Mesenchymal stem cell (in vitro differentiated cells and primary cell): ENCODE data around the gene SEMA4D.

Experiments
- DNase-seq: peaks from one replicate; pipeline ENCODE4 v3.0.0-alpha.2; 2013
- H2AFZ ChIP-seq: one replicate; pipeline ENCODE4 v1.6.1; 2013; ENCODE audit warnings: low read depth, mild to moderate bottlenecking, control low read depth, inconsistent platforms, low read length, moderate library complexity
- H2AK5ac ChIP-seq: 2 replicates; pipeline ENCODE4 v1.6.1; 2013; ENCODE audit warnings: low read length, moderate library complexity, mild to moderate bottlenecking, inconsistent platforms; ENCODE audit not compliant: severe bottlenecking
- H2BK120ac ChIP-seq: one replicate; pipeline ENCODE4 v1.6.1; 2013; ENCODE audit warnings: low read depth, mild to moderate bottlenecking, inconsistent platforms, low read length, moderate library complexity
- H2BK12ac ChIP-seq, 2 experiments: one replicate each; pipeline ENCODE4 v1.6.1; 2013; ENCODE audit warnings: inconsistent platforms in 2 of 2, low read length in 2 of 2, mild to moderate bottlenecking in 2 of 2, moderate library complexity in 2 of 2, control low read depth in 1 of 2
- H2BK15ac ChIP-seq: one replicate; pipeline ENCODE4 v1.6.1; 2013; ENCODE audit warnings: mild to moderate bottlenecking, low read depth, inconsistent platforms; ENCODE audit not compliant: poor library complexity, severe bottlenecking
- H2BK5ac ChIP-seq: 2 replicates; pipeline ENCODE4 v1.6.1; 2013; ENCODE audit warnings: low read depth, mild to moderate bottlenecking, low read length, control low read depth, inconsistent platforms; ENCODE audit not compliant: poor library complexity, severe bottlenecking
- H3K14ac ChIP-seq, 2 experiments: one replicate each; pipeline ENCODE4 v1.6.1; 2013; ENCODE audit warnings: inconsistent platforms in 2 of 2, low read length in 2 of 2, control low read depth in 1 of 2, mild to moderate bottlenecking in 1 of 2, moderate library complexity in 1 of 2
- H3K18ac ChIP-seq, 2 experiments: one replicate each; pipeline ENCODE4 v1.6.1; 2013; ENCODE audit warnings: inconsistent platforms in 2 of 2, low read length in 2 of 2, control low read depth in 1 of 2, low read depth in 1 of 2, mild to moderate bottlenecking in 1 of 2
- H3K23ac ChIP-seq, 2 experiments: one replicate each; pipeline ENCODE4 v1.6.1; 2013; ENCODE audit warnings: inconsistent platforms in 2 of 2, low read length in 2 of 2, mild to moderate bottlenecking in 2 of 2, moderate library complexity in 2 of 2, control low read depth in 1 of 2
- H3K27ac ChIP-seq: 2 replicates; pipeline ENCODE4 v1.5.1; 2013; ENCODE audit warnings: mild to moderate bottlenecking, moderate library complexity, low read length, control low read depth, inconsistent platforms; ENCODE audit not compliant: poor library complexity, severe bottlenecking
- H3K27me3 ChIP-seq, 2 experiments: 2 replicates each; pipeline versions ENCODE4 v1.6.1 to v1.7.0; 2013; ENCODE audit warnings: low read length in 2 of 2, mild to moderate bottlenecking in 2 of 2, moderate library complexity in 2 of 2, control low read depth in 1 of 2, inconsistent platforms in 1 of 2; ENCODE audit not compliant: control insufficient read depth in 1 of 2, insufficient read depth in 1 of 2
- H3K36me3 ChIP-seq, 2 experiments: 2 replicates each; pipeline versions ENCODE4 v1.6.1 to v1.7.0; 2013; ENCODE audit warnings: low read length in 2 of 2, control low read depth in 1 of 2, inconsistent platforms in 1 of 2, low read depth in 1 of 2, mild to moderate bottlenecking in 1 of 2; ENCODE audit not compliant: insufficient read depth in 2 of 2, control insufficient read depth in 1 of 2
- H3K4ac ChIP-seq, 2 experiments: one replicate each; pipeline ENCODE4 v1.6.1; 2013; ENCODE audit warnings: inconsistent platforms in 2 of 2, low read length in 2 of 2, mild to moderate bottlenecking in 2 of 2, moderate library complexity in 2 of 2, control low read depth in 1 of 2, low read depth in 1 of 2
- H3K4me1 ChIP-seq: 2 replicates; pipeline ENCODE4 v1.6.1; 2013; ENCODE audit warnings: low read depth, low read length, control low read depth; ENCODE audit not compliant: control insufficient read depth, insufficient read depth
- H3K4me2 ChIP-seq: 2 replicates; pipeline ENCODE4 v1.6.1; 2013; ENCODE audit warnings: low read length, mild to moderate bottlenecking, inconsistent platforms; ENCODE audit not compliant: poor library complexity, severe bottlenecking
- H3K4me3 ChIP-seq, 2 experiments: 2 replicates each; pipeline versions ENCODE4 v1.5.1 to v1.7.0; 2013; ENCODE audit warnings: low read length in 2 of 2, mild to moderate bottlenecking in 2 of 2, control low read depth in 1 of 2, low read depth in 1 of 2; ENCODE audit not compliant: insufficient read depth in 1 of 2
- H3K79me1 ChIP-seq: replicated peaks from 2 replicates; pipeline ENCODE4 v1.6.1; 2013; ENCODE audit warnings: mild to moderate bottlenecking, control low read depth, low read length, inconsistent platforms; ENCODE audit not compliant: poor library complexity, severe bottlenecking
- H3K9ac ChIP-seq: 2 replicates; pipeline ENCODE4 v1.7.0; 2013; ENCODE audit warnings: mild to moderate bottlenecking, low read length, moderate library complexity
- H3K9me3 ChIP-seq: 2 replicates; pipeline ENCODE4 v1.7.0; 2013; ENCODE audit warnings: mild to moderate bottlenecking, low read length; ENCODE audit not compliant: control insufficient read depth
- H4K8ac ChIP-seq: one replicate; pipeline ENCODE4 v1.6.1; 2013; ENCODE audit warnings: inconsistent platforms, mild to moderate bottlenecking, low read length, moderate library complexity
- H4K91ac ChIP-seq: one replicate; pipeline ENCODE4 v1.6.1; 2013; ENCODE audit warnings: mild to moderate bottlenecking, low read length, inconsistent platforms
- WGBS: methylation state at CpG from one replicate; pipeline ENCODE4 v1.1.7; 2013; ENCODE audit warnings: mixed read lengths; 5-methylcytosine and 5-hydroxymethylcytosine counted together

SEMA4D gene

GRCh38 chr9:89313842-89314241 is 184.1 kb downstream of the SEMA4D start:
- peak overlapping the region; percentile 66 for H3K4me2 ChIP-seq
- H3K9ac ChIP-seq, result peak overlapping the region; percentile 88
- no peak overlapping the region for H2BK5ac ChIP-seq
- H3K27me3 ChIP-seq, result no peaks in the 10 kb centered on the region
- H4K8ac ChIP-seq, result no peak overlapping the region
- DNase-seq, result peak; percentile 42
- H3K27ac ChIP-seq, result no peak overlapping the region
- H3K36me3 ChIP-seq, result peaks cover 0 to 20% of the 10 kb centered on the region in 2 experiments
- no peaks in the 10 kb centered on the region for H3K9me3 ChIP-seq
- H3K14ac ChIP-seq, result no peak overlapping the region
- H3K23ac ChIP-seq, result no peak overlapping the region
- H2AFZ ChIP-seq, result no peak overlapping the region
- H3K4me3 ChIP-seq, result peak overlapping the region in 1 of 2 experiments; percentile 96
- no CpG with 5 or more reads among the region's 1 CpG for WGBS
- H2BK12ac ChIP-seq, result no peak overlapping the region
- H4K91ac ChIP-seq, result no peak overlapping the region
- no peak overlapping the region for H2BK120ac ChIP-seq
- H3K4ac ChIP-seq, result no peak overlapping the region
- no peak overlapping the region for H2BK15ac ChIP-seq
- H3K4me1 ChIP-seq, result peaks cover 4% of the 10 kb centered on the region
- H3K79me1 ChIP-seq, result peaks cover 10% of the 10 kb centered on the region
- H2AK5ac ChIP-seq, result no peak overlapping the region
- H3K18ac ChIP-seq, result no peak overlapping the region

GRCh38 chr9:89312222-89312571 is 185.7 kb downstream of the SEMA4D start:
- Histone ChIP-seq H4K91ac (no peak overlapping the region), H3K18ac (no peak overlapping the region), H2BK15ac (no peak overlapping the region), H3K4me1 (peaks cover 2% of the 10 kb centered on the region), H3K4me2 (peak overlapping the region; percentile 54), H2AK5ac (no peak overlapping the region), H3K4me3 (peak overlapping the region in 1 of 2 experiments; percentile 96), H3K27ac (peak overlapping the region; percentile 33), H2BK12ac (no peak overlapping the region), H3K14ac (no peak overlapping the region), H3K23ac (no peak overlapping the region), H3K79me1 (peaks cover 8% of the 10 kb centered on the region), H2BK5ac (no peak overlapping the region), H3K9me3 (no peaks in the 10 kb centered on the region), H3K4ac (no peak overlapping the region), H3K36me3 (peaks cover 0 to 29% of the 10 kb centered on the region in 2 experiments), H3K27me3 (no peaks in the 10 kb centered on the region), H2AFZ (no peak overlapping the region), H2BK120ac (no peak overlapping the region), H4K8ac (no peak overlapping the region), H3K9ac (peak overlapping the region; percentile 88)
- DNase-seq, result peak; percentile 51
- 0% methylated on average over 7 of the region's 8 CpGs for WGBS

GRCh38 chr9:89311346-89312221 is 186.3 kb downstream of the SEMA4D start:
- peak; percentile 34 for DNase-seq

More at GRCh38 chr9:89311346-89312221, 186.3 kb downstream of the SEMA4D start:
- Histone ChIP-seq H3K14ac (peak overlapping the region in 1 of 2 experiments; percentile 79), H3K23ac (no peak overlapping the region), H3K27ac (peak overlapping the region; percentile 13), H3K9me3 (no peaks in the 10 kb centered on the region), H3K18ac (peak overlapping the region in 1 of 2 experiments; percentile 84), H4K8ac (no peak overlapping the region), H2BK5ac (no peak overlapping the region), H3K4me1 (peaks cover 2% of the 10 kb centered on the region), H2BK120ac (peak overlapping the region; percentile 39), H2BK15ac (no peak overlapping the region), H3K4ac (peak overlapping the region; percentile 46 to 80), H2AK5ac (no peak overlapping the region), H3K79me1 (peaks cover 8% of the 10 kb centered on the region), H2AFZ (no peak overlapping the region), H3K36me3 (peaks cover 0 to 26% of the 10 kb centered on the region in 2 experiments), H3K4me2 (peak overlapping the region; percentile 54), H3K27me3 (no peaks in the 10 kb centered on the region), H4K91ac (peak overlapping the region; percentile 21), H3K4me3 (peak overlapping the region; percentile 91 to 96), H2BK12ac (peak overlapping the region in 1 of 2 experiments; percentile 72), H3K9ac (peak overlapping the region; percentile 88)
- 1% methylated on average over 49 of the region's 54 CpGs for WGBS
